Skin epidermis (tissue), 12 donors: ENCODE results near the gene SLC4A1.

Source experiments
- H3K27ac ChIP-seq, 21 experiments: fragments of 200-600 bp; sonication (generic) in 11 of 21; one replicate each; pipeline ENCODE4 v1.5.0; 2020; ENCODE audit warnings: mild to moderate bottlenecking in 3 of 21, inconsistent platforms in 2 of 21, moderate library complexity in 2 of 21
- H3K4me3 ChIP-seq, 7 experiments: fragments of 200-600 bp; sonication (generic) in 2 of 7; one replicate each; pipeline ENCODE4 v1.5.0; 2020; ENCODE audit warnings: inconsistent platforms in 2 of 7, mild to moderate bottlenecking in 2 of 7, moderate library complexity in 1 of 7

Gene SLC4A1

GRCh38 chr17:44230140-44230539 is 37.8 kb downstream of the SLC4A1 start:
- Histone ChIP-seq H3K27ac (no peak overlapping the region), H3K4me3 (no peak overlapping the region)

- Histone ChIP-seq H3K4me3 (no peak overlapping the region), H3K27ac (no peak overlapping the region)
Measured at GRCh38 chr17:44229090-44229489, 38.8 kb downstream of the SLC4A1 start.

GRCh38 chr17:44223541-44224071 is 44.3 kb downstream of the SLC4A1 start:
- no peak overlapping the region for H3K4me3 ChIP-seq
- H3K27ac ChIP-seq: peak overlapping the region in 7 of 21 experiments; percentile 9 to 100 (median 98)

GRCh38 chr17:44222112-44222869 is 45.6 kb downstream of the SLC4A1 start:
- Histone ChIP-seq H3K4me3 (peak overlapping the region; percentile 76 to 94 (median 87)), H3K27ac (peak overlapping the region in 20 of 21 experiments; percentile 96 to 100 (median 99))

- H3K27ac ChIP-seq: peak overlapping the region in 20 of 21 experiments; percentile 96 to 100 (median 99)
- peak overlapping the region; percentile 76 to 94 (median 87) for H3K4me3 ChIP-seq
Measured at GRCh38 chr17:44221862-44222111, 46.1 kb downstream of the SLC4A1 start.

- peak overlapping the region; percentile 96 to 100 (median 99) for H3K27ac ChIP-seq
- peak overlapping the region; percentile 76 to 94 (median 87) for H3K4me3 ChIP-seq
Measured at GRCh38 chr17:44221084-44221861, 46.7 kb downstream of the SLC4A1 start.

- Histone ChIP-seq H3K27ac (peak overlapping the region; percentile 96 to 100 (median 99)), H3K4me3 (peak overlapping the region; percentile 76 to 94 (median 87))
Measured at GRCh38 chr17:44220213-44221083, 47.5 kb downstream of the SLC4A1 start.

GRCh38 chr17:44219616-44220212 is 48.2 kb downstream of the SLC4A1 start, which contains the start of gene UBTF:
Gene UBTF (minus strand): TSS chr17:44219675. CDS start chr17:44218229, 1,446 bp downstream.
- H3K4me3 ChIP-seq: peak within 1 kb of the TSS; percentile 76 to 94 (median 87)
- peak within 1 kb of the TSS; percentile 96 to 100 (median 99) for H3K27ac ChIP-seq

- peak overlapping the region; percentile 76 to 94 (median 87) for H3K4me3 ChIP-seq
- H3K27ac ChIP-seq: peak overlapping the region; percentile 96 to 100 (median 99)
Measured at GRCh38 chr17:44219108-44219615, 48.8 kb downstream of the SLC4A1 start.

GRCh38 chr17:44218344-44219107 is 49.4 kb downstream of the SLC4A1 start:
- Histone ChIP-seq H3K4me3 (peak overlapping the region; percentile 76 to 94 (median 87)), H3K27ac (peak overlapping the region; percentile 96 to 100 (median 99))

- Histone ChIP-seq H3K4me3 (peak overlapping the region; percentile 76 to 94 (median 87)), H3K27ac (peak overlapping the region; percentile 35 to 100 (median 99))
Measured at GRCh38 chr17:44217738-44218343, 50.1 kb downstream of the SLC4A1 start.

- Histone ChIP-seq H3K4me3 (no peak overlapping the region), H3K27ac (peak overlapping the region in 8 of 21 experiments; percentile 4 to 100 (median 98))
Measured at GRCh38 chr17:44216694-44217093, 51.2 kb downstream of the SLC4A1 start.

- H3K4me3 ChIP-seq: no peak overlapping the region
- H3K27ac ChIP-seq: peak overlapping the region in 6 of 21 experiments; percentile 4 to 100 (median 64)
Measured at GRCh38 chr17:44216173-44216572, 51.8 kb downstream of the SLC4A1 start.

GRCh38 chr17:44214896-44215295 is 53.0 kb downstream of the SLC4A1 start:
- peak overlapping the region in 1 of 21 experiments; percentile 100 for H3K27ac ChIP-seq
- H3K4me3 ChIP-seq: no peak overlapping the region

GRCh38 chr17:44214230-44214494 is 53.8 kb downstream of the SLC4A1 start:
- Histone ChIP-seq H3K27ac (no peak overlapping the region), H3K4me3 (no peak overlapping the region)

- Histone ChIP-seq H3K4me3 (no peak overlapping the region), H3K27ac (no peak overlapping the region)
Measured at GRCh38 chr17:44213403-44214229, 54.3 kb downstream of the SLC4A1 start.
